ENCODE measurements around the gene KCNS3. TPM values are rescaled to one million over a fixed set of nuclear protein-coding genes. Genes with fewer than 3 reads are reported as not detected.

Gene KCNS3
- total RNA-seq, 1 experiment from 2014 or later: 1.7 TPM

GRCh38 chr2:17876590-17876989 lies 1.9 kb upstream of the KCNS3 start:
- Histone ChIP-seq H3K4me3 (ENCODE audit: low read depth in 2 of 2, low read length in 2 of 2) (no peak overlapping the region), H3K27ac (ENCODE audit: low read length) (no peak overlapping the region), H3K4me1 (ENCODE audit: control insufficient read depth, insufficient read depth, low read length) (peaks cover 5% of the 10 kb centered on the region; the same call in 1 of the 2 replicates), H3K27me3 (ENCODE audit: control insufficient read depth, insufficient read depth, low read length) (peaks cover 21% of the 10 kb centered on the region; the same call in 1 of the 2 replicates), H3K9me3 (ENCODE audit: control insufficient read depth, insufficient read depth, low read depth, low read length) (no peaks in the 10 kb centered on the region), H3K36me3 (ENCODE audit: control insufficient read depth, insufficient read depth, low read length) (no peaks in the 10 kb centered on the region)
- DNase-seq (ENCODE audit: low read depth, low spot score): no peak
- CTCF ChIA-PET: no interaction called here
- intact Hi-C loops (cut with micrococcal nuclease; ENCODE audit: unreplicated experiment) (no loop called here), in situ Hi-C loops (cut with HindIII; ENCODE audit: low pct_unique_long_range_greater_than_20kb, low sequenced_read_pairs) (no loop called here)
- no TSS peak for BruUV-seq (replicated peaks)
- TF ChIP-seq CTCF (IDR thresholded peaks at IDR 0.05): no peak
- no peak for TF ChIP-seq POLR2AphosphoS5 (IDR thresholded peaks at IDR 0.05; ENCODE audit: low read depth, low read length)
- TF ChIP-seq, protein P1, sequence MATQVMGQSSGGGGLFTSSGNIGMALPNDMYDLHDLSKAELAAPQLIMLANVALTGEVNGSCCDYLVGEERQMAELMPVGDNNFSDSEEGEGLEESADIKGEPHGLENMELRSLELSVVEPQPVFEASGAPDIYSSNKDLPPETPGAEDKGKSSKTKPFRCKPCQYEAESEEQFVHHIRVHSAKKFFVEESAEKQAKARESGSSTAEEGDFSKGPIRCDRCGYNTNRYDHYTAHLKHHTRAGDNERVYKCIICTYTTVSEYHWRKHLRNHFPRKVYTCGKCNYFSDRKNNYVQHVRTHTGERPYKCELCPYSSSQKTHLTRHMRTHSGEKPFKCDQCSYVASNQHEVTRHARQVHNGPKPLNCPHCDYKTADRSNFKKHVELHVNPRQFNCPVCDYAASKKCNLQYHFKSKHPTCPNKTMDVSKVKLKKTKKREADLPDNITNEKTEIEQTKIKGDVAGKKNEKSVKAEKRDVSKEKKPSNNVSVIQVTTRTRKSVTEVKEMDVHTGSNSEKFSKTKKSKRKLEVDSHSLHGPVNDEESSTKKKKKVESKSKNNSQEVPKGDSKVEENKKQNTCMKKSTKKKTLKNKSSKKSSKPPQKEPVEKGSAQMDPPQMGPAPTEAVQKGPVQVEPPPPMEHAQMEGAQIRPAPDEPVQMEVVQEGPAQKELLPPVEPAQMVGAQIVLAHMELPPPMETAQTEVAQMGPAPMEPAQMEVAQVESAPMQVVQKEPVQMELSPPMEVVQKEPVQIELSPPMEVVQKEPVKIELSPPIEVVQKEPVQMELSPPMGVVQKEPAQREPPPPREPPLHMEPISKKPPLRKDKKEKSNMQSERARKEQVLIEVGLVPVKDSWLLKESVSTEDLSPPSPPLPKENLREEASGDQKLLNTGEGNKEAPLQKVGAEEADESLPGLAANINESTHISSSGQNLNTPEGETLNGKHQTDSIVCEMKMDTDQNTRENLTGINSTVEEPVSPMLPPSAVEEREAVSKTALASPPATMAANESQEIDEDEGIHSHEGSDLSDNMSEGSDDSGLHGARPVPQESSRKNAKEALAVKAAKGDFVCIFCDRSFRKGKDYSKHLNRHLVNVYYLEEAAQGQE (IDR thresholded peaks at IDR 0.05; ENCODE audit: insufficient read depth in 1 of 2, low read depth in 2 of 2, low read length in 1 of 2): no peak
- TF ChIP-seq SIN3A (IDR thresholded peaks at IDR 0.05; ENCODE audit: borderline replicate concordance, insufficient read depth, low read depth, low read length): no peak
- no peak for TF ChIP-seq TCF7L2 (IDR thresholded peaks at IDR 0.05; ENCODE audit: low read depth, low read length)
- POLR2A ChIA-PET: no interaction called here
- ATAC-seq: no peak

DNA sequence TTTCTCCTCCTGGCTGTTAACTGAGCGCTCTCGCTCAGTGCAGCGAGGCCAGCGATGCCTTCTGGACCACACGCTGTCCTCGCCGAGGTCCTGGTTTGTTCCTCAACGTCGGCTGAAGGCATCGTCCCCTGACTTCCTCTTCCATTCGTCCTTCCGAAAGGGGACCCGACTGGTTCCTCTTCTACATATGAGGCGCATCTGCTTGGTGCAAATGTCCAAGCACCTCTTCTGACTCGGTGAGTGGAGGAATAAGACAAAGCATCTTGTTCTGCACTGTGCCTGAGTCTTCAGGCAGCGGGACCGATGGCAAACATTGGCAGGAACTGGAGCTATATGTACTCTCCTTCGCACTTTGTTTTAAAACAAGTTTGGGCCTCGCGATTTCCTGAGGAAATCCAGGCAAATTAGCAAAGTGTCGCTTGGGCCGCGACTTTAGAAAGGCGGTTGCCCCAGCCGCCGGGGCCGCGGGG lies 621 bp upstream of the KCNS3 start:
- Histone ChIP-seq H3K4me3 (ENCODE audit: low read depth in 2 of 2, low read length in 2 of 2) (peak overlapping the region; percentile 38 to 39), H3K36me3 (ENCODE audit: control insufficient read depth, insufficient read depth, low read length) (no peaks in the 10 kb centered on the region), H3K4me1 (ENCODE audit: control insufficient read depth, insufficient read depth, low read length) (peaks cover 5% of the 10 kb centered on the region; the same call in 1 of the 2 replicates), H3K9me3 (ENCODE audit: control insufficient read depth, insufficient read depth, low read depth, low read length) (no peaks in the 10 kb centered on the region), H3K27me3 (ENCODE audit: control insufficient read depth, insufficient read depth, low read length) (peaks cover 21% of the 10 kb centered on the region; the same call in 1 of the 2 replicates), H3K27ac (ENCODE audit: low read length) (no peak overlapping the region)
- POLR2A ChIA-PET: no interaction called here
- intact Hi-C loops (cut with micrococcal nuclease; ENCODE audit: unreplicated experiment): no loop called here
- in situ Hi-C loops (cut with HindIII; ENCODE audit: low pct_unique_long_range_greater_than_20kb, low sequenced_read_pairs): no loop called here
- ATAC-seq (peak; percentile 29; the same call in 1 of the 2 replicates), DNase-seq (ENCODE audit: low read depth, low spot score) (no peak)
- BruUV-seq (replicated peaks): no TSS peak
- CTCF ChIA-PET: no interaction called here
- no peak for TF ChIP-seq SIN3A (IDR thresholded peaks at IDR 0.05; ENCODE audit: borderline replicate concordance, insufficient read depth, low read depth, low read length)
- TF ChIP-seq CTCF (IDR thresholded peaks at IDR 0.05): no peak
- no peak for TF ChIP-seq TCF7L2 (IDR thresholded peaks at IDR 0.05; ENCODE audit: low read depth, low read length)
- no peak for TF ChIP-seq POLR2AphosphoS5 (IDR thresholded peaks at IDR 0.05; ENCODE audit: low read depth, low read length)
- TF ChIP-seq, protein P1 (IDR thresholded peaks at IDR 0.05; ENCODE audit: insufficient read depth in 1 of 2, low read depth in 2 of 2, low read length in 1 of 2): no peak

Data from Panc1 (cell line).